GM12878 (cell line): ENCODE measurements around the gene MDC1.
"Not testable (repeated sequence)": the region's sequence is repeated elsewhere in the genome, so short reads cannot be mapped to it uniquely, and the experiment has no call there.

Experiments
- CEBPB ChIP-seq, 2 experiments: fragments of 150-350 bp in 1 of 2; IDR thresholded peaks; 2 replicates each; pipeline ENCODE4 v1.6.1; 2012 to 2014; ENCODE audit warnings: low read depth in 2 of 2, low read length in 2 of 2, borderline replicate concordance in 1 of 2, inconsistent platforms in 1 of 2
- CTCF ChIP-seq, 3 experiments: IDR thresholded peaks in 2 of 3; conservative IDR thresholded peaks in 1 of 3; 2 replicates each; pipeline ENCODE4 v1.5.1; 2011; ENCODE audit warnings: low read depth in 3 of 3, low read length in 3 of 3, mild to moderate bottlenecking in 3 of 3, control low read depth in 2 of 3, moderate library complexity in 2 of 3, inconsistent platforms in 1 of 3, mixed read lengths in 1 of 3; ENCODE audit not compliant: control insufficient read depth in 2 of 3, insufficient read depth in 1 of 3; ENCODE audit errors: extremely low read depth in 1 of 3
- EGR1 ChIP-seq, 2 experiments: IDR thresholded peaks; 1 replicate in 1 of 2; 2 replicates in 1 of 2; pipeline ENCODE4 v1.6.1; 2011 to 2012; ENCODE audit warnings: low read depth in 2 of 2, low read length in 2 of 2, borderline replicate concordance in 1 of 2, mild to moderate bottlenecking in 1 of 2, moderate library complexity in 1 of 2
- ELK1 ChIP-seq: IDR thresholded peaks from 2 replicates; pipeline ENCODE4 v1.6.1; 2012; ENCODE audit warnings: low read depth, low read length, improper control_type of control experiment
- ETV6 ChIP-seq, 2 experiments: fragments of 450-650 bp in 1 of 2; IDR thresholded peaks in 1 of 2; conservative IDR thresholded peaks in 1 of 2; 2 replicates each; pipeline ENCODE4 v1.6.1; 2014; ENCODE audit warnings: antibody characterized with exemption in 1 of 2, borderline replicate concordance in 1 of 2, low read depth in 1 of 2, mild to moderate bottlenecking in 1 of 2, moderate library complexity in 1 of 2
- FOXK2 ChIP-seq: fragments of 450-650 bp; IDR thresholded peaks from 2 replicates; pipeline ENCODE4 v1.6.1; 2017; ENCODE audit warnings: mild to moderate bottlenecking, moderate library complexity
- GABPA ChIP-seq: IDR thresholded peaks from 2 replicates; pipeline ENCODE4 v1.6.1; 2014; ENCODE audit warnings: antibody characterized with exemption, low read depth, mild to moderate bottlenecking, inconsistent platforms
- RELB ChIP-seq: fragments of 450-650 bp; IDR thresholded peaks from 2 replicates; pipeline ENCODE4 v1.6.1; 2017; ENCODE audit warnings: low read depth, mild to moderate bottlenecking, moderate library complexity
- REST ChIP-seq: IDR thresholded peaks from 2 replicates; pipeline ENCODE4 v1.6.1; 2012; ENCODE audit warnings: mild to moderate bottlenecking, low read depth, low read length
- SMC3 ChIP-seq: IDR thresholded peaks from 2 replicates; pipeline ENCODE4 v1.6.1; 2011; ENCODE audit warnings: low read length, improper control_type of control experiment, borderline replicate concordance
- TAF1 ChIP-seq: IDR thresholded peaks from 2 replicates; pipeline ENCODE4 v1.6.1; 2011; ENCODE audit warnings: mild to moderate bottlenecking, low read depth, low read length, borderline replicate concordance
- USF1 ChIP-seq: IDR thresholded peaks from 2 replicates; pipeline ENCODE4 v1.6.1; 2011; ENCODE audit warnings: borderline replicate concordance, low read depth, mild to moderate bottlenecking, moderate library complexity, mixed read lengths, low read length; ENCODE audit not compliant: insufficient read depth; ENCODE audit errors: extremely low read length
- ZNF687 ChIP-seq: fragments of 450-650 bp; IDR thresholded peaks from 2 replicates; pipeline ENCODE4 v1.6.1; 2017; ENCODE audit warnings: mild to moderate bottlenecking, moderate library complexity

- TF ChIP-seq ZNF687; RELB; EGR1 (IDR thresholded peaks at IDR 0.05; ENCODE audit: borderline replicate concordance in 1 of 2, low read depth in 2 of 2, low read length in 2 of 2); ETV6 (conservative IDR thresholded peaks at IDR 0.05 in 1 of 2, IDR thresholded peaks at IDR 0.05 in 1 of 2; ENCODE audit: borderline replicate concordance in 1 of 2, low read depth in 1 of 2); CTCF (IDR thresholded peaks at IDR 0.05 in 2 of 3, conservative IDR thresholded peaks at IDR 0.05 in 1 of 3; ENCODE audit: control insufficient read depth in 2 of 3, extremely low read depth in 1 of 3, insufficient read depth in 1 of 3, low read depth in 3 of 3, low read length in 3 of 3); CEBPB (IDR thresholded peaks at IDR 0.05; ENCODE audit: borderline replicate concordance in 1 of 2, low read depth in 2 of 2, low read length in 2 of 2); SMC3; ELK1; TAF1; USF1; REST; FOXK2; GABPA: not testable (repeated sequence)
Observed at GRCh38 chr6:30722025-30722279, 4.9 kb upstream of the MDC1 start.
